GM19099 (cell line): Measurements from ENCODE around the gene SPATC1L.

Source experiments
- POLR2A ChIP-seq: IDR thresholded peaks from 3 replicates; pipeline ENCODE4 v1.6.1; 2011; ENCODE audit warnings: low read depth; ENCODE audit not compliant: insufficient read length; ENCODE audit errors: extremely low read depth

Gene SPATC1L

DNA sequence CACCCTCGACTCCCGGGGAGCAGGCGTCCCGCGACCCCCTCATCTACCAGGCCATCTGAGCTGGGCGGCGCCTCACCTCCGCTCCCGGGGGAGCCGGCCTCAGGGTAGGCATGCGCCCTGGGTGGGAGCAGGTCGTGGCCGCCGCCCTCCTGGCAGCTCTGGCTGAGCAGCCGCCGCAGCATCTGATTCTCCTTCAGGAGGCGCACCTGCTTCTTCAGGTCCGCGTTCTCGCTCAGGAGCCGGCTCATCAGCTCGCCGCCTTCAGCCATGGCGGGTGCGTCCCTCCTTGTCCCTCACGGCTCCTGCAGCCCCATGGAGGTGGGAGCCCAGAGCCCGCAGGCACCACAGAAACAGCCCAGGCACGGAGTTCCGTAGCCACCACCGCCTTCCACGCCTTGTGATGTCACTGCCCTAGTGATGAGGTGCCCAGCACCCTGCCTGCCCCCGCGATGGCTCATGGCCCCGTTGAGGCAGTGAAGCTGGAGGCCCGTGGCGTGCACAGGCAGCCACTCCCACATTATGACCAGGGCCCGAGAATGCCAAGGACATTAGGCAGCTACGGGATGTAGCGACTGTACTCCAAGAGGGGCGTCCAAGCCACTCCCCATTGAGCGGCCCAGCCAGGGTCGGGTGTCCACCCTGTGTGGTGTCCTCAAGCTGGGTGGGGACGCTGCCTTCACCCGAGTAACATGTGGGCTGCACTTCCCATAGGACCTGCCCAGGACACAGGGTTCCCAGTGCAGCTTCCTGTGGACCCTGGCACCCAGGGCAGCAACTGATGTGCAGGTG, 1.5 kb downstream of the SPATC1L start:
- TF ChIP-seq POLR2A, result no peak

DNA sequence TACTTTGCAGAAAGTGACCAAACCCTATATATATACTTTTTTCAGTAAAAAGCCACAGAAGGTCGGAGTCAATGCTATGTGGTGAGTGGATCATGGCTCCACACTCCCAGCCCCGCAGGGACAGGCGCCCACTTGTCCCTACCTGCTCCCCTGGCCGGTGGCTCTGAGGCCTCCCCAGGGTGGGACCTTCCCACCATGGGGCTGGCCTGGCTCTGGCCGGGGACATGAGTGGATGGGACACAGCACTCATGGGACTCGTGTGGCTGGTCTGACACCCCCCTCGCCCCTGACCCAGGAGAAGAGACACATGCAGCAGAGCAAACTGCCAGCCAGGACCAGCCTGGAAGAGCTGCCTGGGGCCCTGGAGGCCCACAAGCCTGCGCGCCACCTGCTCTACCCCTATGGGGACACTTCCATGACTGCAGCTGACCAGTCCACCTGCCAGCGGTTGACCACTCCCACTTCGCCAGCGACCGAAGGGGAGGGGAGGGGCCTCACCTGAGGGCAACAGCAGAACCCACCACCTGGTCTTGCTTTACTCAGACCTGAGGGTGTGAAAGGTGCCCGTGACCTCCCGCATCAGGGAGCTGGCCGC, 2.2 kb downstream of the SPATC1L start:
- TF ChIP-seq POLR2A, result no peak

DNA sequence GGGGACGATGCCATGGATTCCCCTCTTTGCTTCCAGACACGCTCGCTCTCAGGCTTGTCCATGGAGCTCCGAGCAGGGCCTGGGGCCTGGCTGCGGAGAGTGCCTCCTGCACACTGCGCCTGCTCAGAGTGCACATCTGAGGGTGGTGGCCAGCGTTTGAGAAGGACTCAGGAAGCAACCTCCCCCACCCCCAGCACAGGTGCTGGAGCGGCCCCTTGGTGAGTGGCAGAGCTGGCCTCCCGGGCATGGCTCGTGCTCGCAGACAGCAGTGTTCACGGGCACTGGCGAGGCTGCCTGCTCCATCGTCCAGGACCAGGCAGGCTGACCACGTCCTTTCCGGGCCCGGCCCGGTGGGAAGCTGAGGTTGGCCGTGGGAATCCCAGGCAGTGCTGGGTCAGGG, 2.8 kb downstream of the SPATC1L start:
- TF ChIP-seq POLR2A, result no peak

DNA sequence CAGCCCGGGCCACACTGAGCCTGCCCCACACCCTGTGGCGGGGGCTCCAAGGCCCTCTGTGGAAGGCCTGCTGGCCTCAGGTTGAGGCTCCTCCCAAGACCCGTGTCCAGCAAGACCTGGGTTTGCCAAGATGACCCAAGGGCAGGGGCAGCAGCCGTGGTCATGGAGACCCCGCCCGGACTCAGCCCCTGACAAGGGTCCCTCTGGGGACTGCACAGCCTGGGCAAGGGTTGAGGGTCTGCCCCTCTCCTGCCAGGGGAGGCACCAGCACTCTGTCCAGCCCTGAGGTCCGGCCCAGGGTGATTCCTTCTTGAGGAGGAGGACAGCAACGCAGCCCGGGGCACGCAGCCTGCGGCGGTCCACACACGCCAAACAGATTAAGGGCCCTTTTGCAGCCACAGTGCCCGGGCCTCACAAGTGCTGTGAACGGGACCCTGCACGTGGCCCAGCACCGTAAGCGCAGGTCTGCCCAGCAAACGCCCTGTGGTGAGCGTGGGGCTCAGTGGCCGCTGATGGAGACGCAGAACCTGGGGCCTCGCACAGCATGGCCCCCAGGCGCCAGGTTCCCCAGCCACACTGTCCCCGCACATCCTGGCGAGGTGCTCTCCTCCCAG, 3.4 kb downstream of the SPATC1L start:
- TF ChIP-seq POLR2A, result no peak

DNA sequence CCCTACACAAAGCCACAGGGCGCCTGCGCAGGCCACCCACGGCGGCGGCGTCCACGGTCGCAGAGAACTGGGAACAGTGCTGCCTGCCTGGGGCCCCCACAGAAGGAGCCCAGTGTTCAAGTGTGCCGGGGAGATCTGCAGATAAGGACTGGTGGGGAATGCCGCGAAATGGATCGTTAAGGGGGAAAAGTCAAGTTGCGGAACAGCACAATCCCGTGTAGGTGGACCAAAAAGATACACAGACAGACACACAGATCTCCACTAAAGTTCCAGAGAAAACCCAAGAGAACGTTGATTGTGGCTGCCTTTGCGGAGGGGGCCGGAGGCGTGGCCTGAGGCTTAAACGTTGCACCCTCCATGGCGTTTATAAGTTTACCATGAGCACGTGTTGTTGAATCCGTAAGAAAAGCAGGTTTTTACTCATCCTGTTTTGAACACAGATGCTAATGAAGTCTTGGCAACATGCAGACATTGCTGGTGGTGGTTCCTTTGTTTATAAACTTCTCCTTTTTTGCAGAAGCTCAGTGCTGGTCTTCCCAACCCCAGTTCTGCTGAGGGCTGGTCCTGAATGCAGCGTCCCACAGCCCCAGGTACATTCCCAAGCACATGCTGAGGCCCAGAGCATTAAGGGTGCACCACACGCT, 4.1 kb downstream of the SPATC1L start:
- no peak for TF ChIP-seq POLR2A

DNA sequence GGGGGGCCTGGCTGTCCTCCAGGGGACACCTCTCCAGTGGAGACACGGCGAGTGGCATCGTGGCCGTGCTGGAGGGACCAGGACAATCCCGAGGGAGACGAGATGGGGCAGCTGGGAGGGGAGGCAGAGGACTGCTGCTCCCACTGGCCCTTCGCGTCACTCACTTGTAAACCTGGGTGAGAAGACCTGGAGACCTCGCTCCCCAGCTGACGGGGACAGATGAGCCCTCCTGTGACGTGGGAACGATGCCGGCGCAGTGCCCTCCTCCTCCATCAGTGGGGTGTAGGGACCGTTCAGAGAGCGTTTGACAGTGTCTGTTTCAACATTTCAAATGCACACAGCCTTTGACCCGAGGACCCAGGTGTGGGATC, 4.6 kb downstream of the SPATC1L start:
- TF ChIP-seq POLR2A, result no peak

DNA sequence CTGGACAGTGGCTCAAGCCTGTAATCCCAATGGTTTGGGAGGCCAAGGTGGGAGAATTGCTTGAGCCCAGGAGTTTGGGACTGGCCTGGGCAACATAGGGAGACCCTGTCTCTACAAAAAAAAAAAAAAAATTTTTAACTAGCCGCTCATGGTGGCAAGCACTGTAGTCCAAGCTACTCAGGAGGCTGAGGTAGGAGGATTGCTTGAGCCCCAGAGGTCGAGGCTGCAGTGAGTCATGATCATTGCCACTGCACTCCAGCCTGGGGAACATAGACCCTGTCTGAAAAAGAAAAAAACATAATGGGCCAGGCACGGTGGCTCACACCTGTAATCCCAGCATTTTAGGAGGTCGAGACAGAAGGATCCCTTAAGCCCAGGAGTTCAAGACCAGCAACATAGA, 5.3 kb downstream of the SPATC1L start:
- TF ChIP-seq POLR2A, result no peak

DNA sequence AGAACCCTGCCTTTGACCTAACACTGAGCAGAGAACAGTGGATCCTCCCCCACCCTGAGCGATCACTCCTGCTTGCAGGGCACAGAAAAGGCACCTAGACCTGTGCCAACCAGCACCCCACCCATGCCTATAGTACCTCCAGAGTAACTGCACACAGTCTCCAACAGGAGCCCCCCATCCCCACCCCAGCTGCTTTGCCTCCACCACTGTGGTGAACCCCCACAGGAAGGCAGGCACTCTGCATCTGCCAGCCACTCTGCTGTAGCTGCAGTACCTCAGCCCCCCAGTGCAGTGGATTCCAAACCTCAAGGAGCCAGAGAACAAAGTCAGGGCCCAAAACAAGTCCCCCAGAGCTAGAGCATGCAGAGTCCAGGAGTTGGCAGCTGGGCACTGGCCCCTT, 10.7 kb downstream of the SPATC1L start:
- no peak for TF ChIP-seq POLR2A

DNA sequence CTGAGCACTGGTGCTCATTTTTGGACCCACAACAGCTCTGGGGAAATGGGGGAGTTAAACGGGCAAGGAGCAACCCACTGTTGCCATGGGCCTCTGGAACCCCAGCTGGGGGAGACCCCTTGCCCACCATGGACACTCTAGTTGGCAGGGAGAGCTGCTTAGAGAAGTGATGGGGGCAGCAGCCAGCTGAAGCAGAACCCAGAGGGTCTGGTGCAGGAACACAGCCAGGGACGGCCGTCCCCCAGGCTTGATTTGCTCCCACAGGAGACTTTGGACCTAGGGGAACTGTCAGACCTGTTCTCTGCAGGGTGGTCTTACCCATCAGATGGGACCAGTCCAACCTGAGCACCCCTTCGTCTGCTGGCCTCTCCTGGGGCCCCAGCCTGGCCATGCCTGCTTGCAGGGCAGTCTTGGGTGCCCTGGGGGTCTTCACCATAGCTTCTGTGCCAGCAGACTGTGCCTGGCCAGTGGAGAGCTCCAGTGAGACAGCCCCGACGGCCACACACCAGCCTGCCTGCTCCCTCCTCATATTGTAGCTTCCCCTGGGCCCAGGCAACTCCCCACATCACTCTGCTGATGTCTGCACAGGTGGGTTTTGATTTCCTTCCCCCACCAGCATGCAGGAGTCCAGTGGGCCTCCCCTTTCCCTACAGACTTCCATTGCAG, 11.3 kb downstream of the SPATC1L start:
- no peak for TF ChIP-seq POLR2A

DNA sequence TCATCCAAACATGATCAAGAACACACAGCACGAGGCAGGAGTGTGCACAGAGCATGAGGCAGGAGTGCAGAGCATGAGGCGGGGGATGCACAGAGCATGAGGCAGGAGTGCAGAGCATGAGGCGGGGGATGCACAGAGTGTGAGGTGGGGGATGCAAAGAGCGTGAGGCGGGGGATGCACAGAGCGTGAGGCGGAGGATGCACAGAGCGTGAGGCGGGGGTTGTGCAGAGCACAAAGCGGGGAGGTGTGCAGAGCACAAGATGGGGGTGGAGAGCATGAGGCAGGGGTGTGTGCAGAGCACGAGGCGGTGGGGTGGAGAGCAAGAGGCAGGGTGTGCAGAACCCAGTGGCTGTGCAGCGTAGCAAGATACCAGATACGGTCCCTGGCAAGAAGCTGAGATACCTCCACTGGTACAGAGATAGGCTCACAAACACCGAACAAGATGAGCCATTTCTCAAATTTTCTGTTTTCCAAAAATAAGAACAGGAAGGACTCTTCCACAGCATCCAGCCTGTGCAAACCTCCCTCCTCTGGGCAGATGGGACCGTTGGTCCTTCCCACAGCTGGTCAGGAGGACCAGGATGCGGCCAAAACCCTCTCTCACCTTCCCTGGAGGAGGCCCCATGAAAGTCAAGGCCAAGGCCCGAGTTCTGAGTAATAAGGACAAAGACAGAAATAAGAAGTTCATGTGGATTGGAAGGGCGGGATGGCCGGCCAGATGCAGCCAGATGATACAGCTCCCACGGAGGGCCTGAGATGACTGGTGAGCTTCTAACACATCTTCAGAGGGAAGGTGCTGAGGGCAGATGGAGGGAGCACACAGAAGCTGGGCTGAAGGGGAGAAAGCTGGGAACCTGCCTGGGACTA, 12.0 kb downstream of the SPATC1L start:
- TF ChIP-seq POLR2A, result no peak

DNA sequence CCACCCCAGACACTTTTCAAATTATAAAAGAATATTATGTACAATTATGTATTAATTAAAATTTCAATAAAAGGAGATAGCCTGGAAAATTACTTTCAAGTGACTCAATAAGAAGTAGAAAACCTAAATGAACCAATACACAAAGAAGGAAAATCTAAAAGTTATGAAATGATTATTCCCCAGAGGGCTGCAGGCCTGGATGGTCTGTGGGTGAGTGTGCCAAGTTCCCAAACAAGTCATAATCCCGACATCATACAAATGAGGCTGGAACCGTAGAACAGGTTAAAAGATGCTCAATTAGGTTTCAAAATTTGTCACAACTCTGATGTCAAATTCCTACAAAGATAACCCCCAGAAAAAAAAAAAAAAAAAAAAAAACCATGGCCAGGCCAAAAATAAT, 12.7 kb downstream of the SPATC1L start:
- no peak for TF ChIP-seq POLR2A

DNA sequence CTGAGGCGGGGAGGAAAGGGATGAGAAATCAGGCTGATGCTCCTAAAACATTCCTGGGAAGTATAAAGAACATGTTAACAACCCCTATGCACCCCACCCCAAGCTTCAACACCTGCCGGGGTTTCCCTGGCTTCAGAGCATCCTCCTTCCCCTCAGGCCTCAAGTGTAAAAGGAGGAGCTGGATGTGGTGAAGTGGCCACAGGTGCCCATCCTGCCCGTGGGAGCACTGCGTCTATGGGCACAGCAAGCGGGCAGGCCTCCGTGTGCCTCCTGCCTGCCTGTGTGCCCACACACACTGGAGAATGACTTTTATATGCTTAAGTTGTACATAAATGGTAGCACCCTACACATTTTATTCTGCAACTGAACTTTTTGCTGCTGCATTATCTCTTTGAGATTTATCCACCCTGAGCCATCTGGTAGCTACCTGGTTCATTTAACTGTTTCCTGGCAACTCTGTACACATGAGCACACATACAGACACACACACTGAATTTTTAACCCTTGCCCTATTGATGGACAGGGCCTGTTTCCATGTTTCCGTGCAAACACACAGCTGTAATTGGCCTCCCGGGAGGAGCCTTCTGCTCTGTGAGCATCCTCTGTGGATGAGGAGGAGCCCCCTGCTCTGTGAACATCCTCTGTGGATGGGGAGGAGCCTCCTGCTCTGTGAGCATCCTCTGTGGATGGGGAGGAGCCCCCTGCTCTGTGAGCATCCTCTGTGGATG, 15.4 kb downstream of the SPATC1L start:
- TF ChIP-seq POLR2A, result no peak

DNA sequence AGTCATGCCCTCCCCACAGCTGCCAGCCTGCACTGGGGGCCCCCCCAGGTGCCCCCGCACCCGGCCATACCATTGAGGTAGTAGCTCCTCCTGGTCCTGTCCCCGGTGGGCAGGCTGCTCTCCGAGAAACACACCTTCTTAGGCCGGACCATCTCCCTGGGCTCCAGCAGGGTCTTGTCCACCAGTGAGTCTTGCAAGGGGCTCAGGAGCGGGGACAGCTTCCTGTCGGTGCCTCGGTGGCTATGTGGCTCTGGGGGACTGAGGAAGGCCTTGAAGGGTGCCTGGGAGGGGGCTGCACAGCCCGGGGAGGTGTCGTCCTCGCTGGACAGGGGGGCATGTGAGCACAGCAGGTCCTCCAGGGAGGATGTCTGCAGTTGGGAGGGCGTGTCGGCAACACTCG, 16.0 kb downstream of the SPATC1L start:
- no peak for TF ChIP-seq POLR2A

DNA sequence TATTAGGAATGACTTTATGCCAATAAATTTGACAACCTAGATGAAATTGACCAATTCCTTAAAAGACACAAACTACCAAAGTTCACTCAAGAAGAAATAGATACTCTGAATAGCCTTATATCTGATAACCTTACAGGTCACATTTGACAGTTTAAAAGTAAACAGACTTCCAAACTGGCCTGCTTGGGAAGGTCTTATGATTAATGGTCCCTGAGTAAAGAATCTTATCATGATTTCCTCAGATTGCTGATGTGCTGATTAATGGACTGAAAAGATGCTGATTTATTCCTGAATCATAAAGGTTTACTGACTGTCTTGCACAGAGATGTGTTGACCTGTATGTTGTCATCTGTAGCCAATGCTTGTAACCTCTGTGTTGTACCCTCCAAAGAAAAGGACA, 19.2 kb downstream of the SPATC1L start:
- TF ChIP-seq POLR2A, result no peak

DNA sequence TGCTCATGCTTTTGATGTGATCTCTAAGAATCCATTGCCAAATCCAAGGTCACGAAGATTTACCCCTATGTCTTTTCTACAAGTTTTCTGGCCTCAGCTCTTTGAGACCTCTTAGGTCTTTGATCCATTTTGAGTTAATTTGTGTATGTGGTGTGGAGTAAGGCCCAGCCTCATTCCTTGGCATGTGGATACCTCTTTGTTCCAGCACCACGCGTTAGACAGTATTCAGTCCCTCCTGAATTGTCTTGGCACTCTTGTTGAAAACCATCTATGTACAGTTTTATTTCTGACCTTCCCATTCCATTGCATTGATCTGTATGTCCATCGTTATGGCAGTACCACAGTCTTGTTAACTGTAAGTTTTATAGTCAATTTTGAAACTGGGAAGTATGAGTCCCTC, 20.9 kb downstream of the SPATC1L start:
- TF ChIP-seq POLR2A, result no peak
